HEK293 (cell line): Measurements from ENCODE around the gene RAE1.

ENCODE experiments used
- CTCF ChIA-PET: fragments of 350-600 bp; formaldehyde crosslinking; extraction: SDS; loops from one replicate; lab custom pipeline; 2021; ENCODE audit warnings: antibody characterized with exemption; lab: Yijun Ruan, JAX
- POLR2A ChIA-PET: fragments of 300-600 bp; formaldehyde crosslinking; extraction: SDS; loops from one replicate; lab custom pipeline; 2020; ENCODE audit warnings: antibody characterized with exemption, inconsistent platforms; lab: Yijun Ruan, JAX
- H3K27ac ChIP-seq: fragments of 200-500 bp; sonication (Bioruptor generic); 2 replicates; pipeline ENCODE4 v1.5.1; 2014; ENCODE audit warnings: low read depth, low read length, control low read depth, inconsistent platforms; ENCODE audit errors: extremely low read depth
- H3K36me3 ChIP-seq, 2 experiments: fragments of 200-500 bp in 1 of 2; sonication (Bioruptor generic) in 1 of 2; 1 replicate in 1 of 2; 2 replicates in 1 of 2; pipeline ENCODE4 v1.5.1; 2014 to 2017; ENCODE audit warnings: inconsistent platforms in 2 of 2, low read length in 2 of 2; ENCODE audit not compliant: control insufficient read depth in 2 of 2, insufficient read depth in 1 of 2
- H3K4me1 ChIP-seq: fragments of 200-500 bp; sonication (Bioruptor generic); 2 replicates; pipeline ENCODE4 v1.5.1; 2014; ENCODE audit warnings: mild to moderate bottlenecking, low read length, inconsistent platforms; ENCODE audit not compliant: control insufficient read depth, insufficient read depth
- H3K4me3 ChIP-seq: 2 replicates; pipeline ENCODE4 v1.5.1; 2011; ENCODE audit warnings: low read depth, mild to moderate bottlenecking, control low read depth, low read length, moderate library complexity
- H3K9me3 ChIP-seq: fragments of 200-500 bp; sonication (Bioruptor generic); 2 replicates; pipeline ENCODE4 v1.5.1; 2014; ENCODE audit warnings: low read depth, low read length, inconsistent platforms; ENCODE audit not compliant: control insufficient read depth, insufficient read depth
- ATF2 ChIP-seq: fragments of 450-650 bp; formaldehyde crosslinking; IDR thresholded peaks from 2 replicates; pipeline ENCODE4 v1.5.1; 2016; ENCODE audit warnings: missing biosample characterization, missing genetic modification characterization, low read depth
- GLIS1 ChIP-seq: fragments of 450-650 bp; formaldehyde crosslinking; IDR thresholded peaks from 2 replicates; pipeline ENCODE4 v1.5.1; 2016; ENCODE audit warnings: missing biosample characterization, missing genetic modification characterization
- GLIS2 ChIP-seq: fragments of 450-650 bp; formaldehyde crosslinking; IDR thresholded peaks from 2 replicates; pipeline ENCODE4 v1.5.1; 2016; ENCODE audit warnings: missing biosample characterization, missing genetic modification characterization
- HIC1 ChIP-seq: fragments of 450-650 bp; formaldehyde crosslinking; IDR thresholded peaks from 2 replicates; pipeline ENCODE4 v1.5.1; 2016; ENCODE audit warnings: missing biosample characterization, missing genetic modification characterization
- KLF1 ChIP-seq: fragments of 450-650 bp; formaldehyde crosslinking; IDR thresholded peaks from 2 replicates; pipeline ENCODE4 v1.5.1; 2016; ENCODE audit warnings: missing biosample characterization, missing genetic modification characterization
- KLF16 ChIP-seq: fragments of 450-650 bp; formaldehyde crosslinking; IDR thresholded peaks from 2 replicates; pipeline ENCODE4 v1.5.1; 2017; ENCODE audit warnings: missing biosample characterization, missing genetic modification characterization
- KLF9 ChIP-seq: fragments of 450-650 bp; formaldehyde crosslinking; IDR thresholded peaks from 2 replicates; pipeline ENCODE4 v1.5.1; 2016; ENCODE audit warnings: missing biosample characterization, missing genetic modification characterization, low read depth
- OSR2 ChIP-seq: fragments of 450-650 bp; formaldehyde crosslinking; IDR thresholded peaks from 2 replicates; pipeline ENCODE4 v1.5.1; 2016; ENCODE audit warnings: missing biosample characterization, missing genetic modification characterization
- OVOL3 ChIP-seq: fragments of 450-650 bp; formaldehyde crosslinking; IDR thresholded peaks from 2 replicates; pipeline ENCODE4 v1.5.1; 2016; ENCODE audit warnings: missing biosample characterization, missing genetic modification characterization
- SP3 ChIP-seq: fragments of 450-650 bp; formaldehyde crosslinking; IDR thresholded peaks from 2 replicates; pipeline ENCODE4 v1.5.1; 2016; ENCODE audit warnings: missing biosample characterization, missing genetic modification characterization
- ZBTB26 ChIP-seq: fragments of 450-650 bp; formaldehyde crosslinking; optimal IDR thresholded peaks from 2 replicates; pipeline ENCODE3; 2016; ENCODE audit warnings: missing biosample characterization, mild to moderate bottlenecking, missing genetic modification characterization
- ZBTB8A ChIP-seq: fragments of 450-650 bp; formaldehyde crosslinking; IDR thresholded peaks from 2 replicates; pipeline ENCODE4 v1.5.1; 2016; ENCODE audit warnings: missing biosample characterization, missing genetic modification characterization
- ZNF10 ChIP-seq: fragments of 450-650 bp; formaldehyde crosslinking; IDR thresholded peaks from 2 replicates; pipeline ENCODE4 v1.5.1; 2017; ENCODE audit warnings: missing biosample characterization, missing genetic modification characterization
- ZNF2 ChIP-seq: fragments of 450-650 bp; formaldehyde crosslinking; IDR thresholded peaks from 2 replicates; pipeline ENCODE4 v1.5.1; 2016; ENCODE audit warnings: missing biosample characterization, missing genetic modification characterization
- ZNF24 ChIP-seq: fragments of 450-650 bp; formaldehyde crosslinking; IDR thresholded peaks from 2 replicates; pipeline ENCODE4 v1.5.1; 2016; ENCODE audit warnings: missing biosample characterization, missing genetic modification characterization
- ZNF324 ChIP-seq: fragments of 450-650 bp; formaldehyde crosslinking; IDR thresholded peaks from 2 replicates; pipeline ENCODE4 v1.5.1; 2016; ENCODE audit warnings: missing biosample characterization, missing genetic modification characterization
- ZNF544 ChIP-seq: fragments of 450-650 bp; formaldehyde crosslinking; IDR thresholded peaks from 2 replicates; pipeline ENCODE4 v1.5.0; 2017; ENCODE audit warnings: missing biosample characterization, missing genetic modification characterization
- ZNF629 ChIP-seq: fragments of 450-650 bp; formaldehyde crosslinking; IDR thresholded peaks from 2 replicates; pipeline ENCODE4 v1.5.1; 2017; ENCODE audit warnings: missing biosample characterization, missing genetic modification characterization
- ZNF768 ChIP-seq: fragments of 450-650 bp; formaldehyde crosslinking; IDR thresholded peaks from 2 replicates; pipeline ENCODE4 v1.5.1; 2018; ENCODE audit warnings: missing biosample characterization, mild to moderate bottlenecking, missing genetic modification characterization
- ZSCAN30 ChIP-seq: fragments of 450-650 bp; IDR thresholded peaks from 2 replicates; pipeline ENCODE4 v1.5.1; 2018; ENCODE audit warnings: missing biosample characterization, mild to moderate bottlenecking, missing genetic modification characterization, moderate library complexity
- ZXDB ChIP-seq: fragments of 450-650 bp; formaldehyde crosslinking; IDR thresholded peaks from 2 replicates; pipeline ENCODE4 v1.5.1; 2016; ENCODE audit warnings: missing biosample characterization, missing genetic modification characterization
- TF ChIP-seq, protein P1 (sequence below): fragments of 450-650 bp; formaldehyde crosslinking; conservative IDR thresholded peaks from 2 replicates; pipeline ENCODE4 v1.5.1; 2016; ENCODE audit warnings: low read depth, missing biosample characterization, missing genetic modification characterization
- TF ChIP-seq, protein P2 (sequence below): fragments of 450-650 bp; formaldehyde crosslinking; IDR thresholded peaks from 2 replicates; pipeline ENCODE4 v1.5.1; 2016; ENCODE audit warnings: missing biosample characterization, missing genetic modification characterization

RAE1 gene, protein sequence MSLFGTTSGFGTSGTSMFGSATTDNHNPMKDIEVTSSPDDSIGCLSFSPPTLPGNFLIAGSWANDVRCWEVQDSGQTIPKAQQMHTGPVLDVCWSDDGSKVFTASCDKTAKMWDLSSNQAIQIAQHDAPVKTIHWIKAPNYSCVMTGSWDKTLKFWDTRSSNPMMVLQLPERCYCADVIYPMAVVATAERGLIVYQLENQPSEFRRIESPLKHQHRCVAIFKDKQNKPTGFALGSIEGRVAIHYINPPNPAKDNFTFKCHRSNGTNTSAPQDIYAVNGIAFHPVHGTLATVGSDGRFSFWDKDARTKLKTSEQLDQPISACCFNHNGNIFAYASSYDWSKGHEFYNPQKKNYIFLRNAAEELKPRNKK

GRCh38 chr20:57351042-57351783, at the start of gene RAE1:
Gene RAE1, plus strand, starts transcription at chr20:57351255. Its CDS starts 2,784 bp downstream, at chr20:57354039.
- ChIA-PET POLR2A (interaction anchor here (0.6 kb wide), 1 partner anchor 49 kb away, joined by 6 read pairs; no protein-coding TSS in a partner anchor), CTCF (interaction anchor here (1.8 to 11.9 kb wide), 2 partner anchors 30 to 258 kb away, joined by 5 to 165 read pairs; no protein-coding TSS in a partner anchor)
- H3K4me1 ChIP-seq = no peaks in the 10 kb centered on the region
- H3K9me3 ChIP-seq = no peaks in the 10 kb centered on the region
- H3K4me3 ChIP-seq = peak within 1 kb of the TSS; percentile 91
- H3K27ac ChIP-seq = peak within 1 kb of the TSS; percentile 85
- H3K36me3 ChIP-seq = peaks cover 0 to 19% of the 10 kb centered on the region in 2 experiments; a peak in 2 of 3 replicates
- peak; percentile 89 for TF ChIP-seq GLIS1
- peak; percentile 68 for TF ChIP-seq GLIS2 (tag by site-specific recombination)
- TF ChIP-seq KLF16 (tag by site-specific recombination) = 0 out of 2 replicates have a peak, but pooled peaks have one; percentile 76
- peak; percentile 51; the same call in 1 of the 2 replicates for TF ChIP-seq ZNF24 (tag by site-specific recombination)
- TF ChIP-seq ZNF2 (tag by site-specific recombination) = peak; percentile 63; the same call in 1 of the 2 replicates
- TF ChIP-seq OVOL3 (tag by site-specific recombination) = no peak
- peak; percentile 30; the same call in 1 of the 2 replicates for TF ChIP-seq ZNF10 (tag by site-specific recombination)
- peak; percentile 32; the same call in 1 of the 2 replicates for TF ChIP-seq ZBTB8A (tag by site-specific recombination)
- no peak for TF ChIP-seq HIC1 (tag by site-specific recombination)
- TF ChIP-seq KLF1 (tag by site-specific recombination) = 0 out of 2 replicates have a peak, but pooled peaks have one; percentile 5
- peak; percentile 80 for TF ChIP-seq ZXDB (tag by site-specific recombination)
- no peak for TF ChIP-seq ZNF768
- TF ChIP-seq OSR2 (tag by site-specific recombination) = peak; percentile 67
- 0 out of 2 replicates have a peak, but pooled peaks have one; percentile 36 for TF ChIP-seq ZNF324 (tag by site-specific recombination)
- TF ChIP-seq ZSCAN30 = 0 out of 2 replicates have a peak, but pooled peaks have one; percentile 73
- 0 out of 2 replicates have a peak, but pooled peaks have one; percentile 34 for TF ChIP-seq SP3 (tag by site-specific recombination)
- peak; percentile 58 for TF ChIP-seq ZNF629 (tag by site-specific recombination)
- TF ChIP-seq, protein P1, sequence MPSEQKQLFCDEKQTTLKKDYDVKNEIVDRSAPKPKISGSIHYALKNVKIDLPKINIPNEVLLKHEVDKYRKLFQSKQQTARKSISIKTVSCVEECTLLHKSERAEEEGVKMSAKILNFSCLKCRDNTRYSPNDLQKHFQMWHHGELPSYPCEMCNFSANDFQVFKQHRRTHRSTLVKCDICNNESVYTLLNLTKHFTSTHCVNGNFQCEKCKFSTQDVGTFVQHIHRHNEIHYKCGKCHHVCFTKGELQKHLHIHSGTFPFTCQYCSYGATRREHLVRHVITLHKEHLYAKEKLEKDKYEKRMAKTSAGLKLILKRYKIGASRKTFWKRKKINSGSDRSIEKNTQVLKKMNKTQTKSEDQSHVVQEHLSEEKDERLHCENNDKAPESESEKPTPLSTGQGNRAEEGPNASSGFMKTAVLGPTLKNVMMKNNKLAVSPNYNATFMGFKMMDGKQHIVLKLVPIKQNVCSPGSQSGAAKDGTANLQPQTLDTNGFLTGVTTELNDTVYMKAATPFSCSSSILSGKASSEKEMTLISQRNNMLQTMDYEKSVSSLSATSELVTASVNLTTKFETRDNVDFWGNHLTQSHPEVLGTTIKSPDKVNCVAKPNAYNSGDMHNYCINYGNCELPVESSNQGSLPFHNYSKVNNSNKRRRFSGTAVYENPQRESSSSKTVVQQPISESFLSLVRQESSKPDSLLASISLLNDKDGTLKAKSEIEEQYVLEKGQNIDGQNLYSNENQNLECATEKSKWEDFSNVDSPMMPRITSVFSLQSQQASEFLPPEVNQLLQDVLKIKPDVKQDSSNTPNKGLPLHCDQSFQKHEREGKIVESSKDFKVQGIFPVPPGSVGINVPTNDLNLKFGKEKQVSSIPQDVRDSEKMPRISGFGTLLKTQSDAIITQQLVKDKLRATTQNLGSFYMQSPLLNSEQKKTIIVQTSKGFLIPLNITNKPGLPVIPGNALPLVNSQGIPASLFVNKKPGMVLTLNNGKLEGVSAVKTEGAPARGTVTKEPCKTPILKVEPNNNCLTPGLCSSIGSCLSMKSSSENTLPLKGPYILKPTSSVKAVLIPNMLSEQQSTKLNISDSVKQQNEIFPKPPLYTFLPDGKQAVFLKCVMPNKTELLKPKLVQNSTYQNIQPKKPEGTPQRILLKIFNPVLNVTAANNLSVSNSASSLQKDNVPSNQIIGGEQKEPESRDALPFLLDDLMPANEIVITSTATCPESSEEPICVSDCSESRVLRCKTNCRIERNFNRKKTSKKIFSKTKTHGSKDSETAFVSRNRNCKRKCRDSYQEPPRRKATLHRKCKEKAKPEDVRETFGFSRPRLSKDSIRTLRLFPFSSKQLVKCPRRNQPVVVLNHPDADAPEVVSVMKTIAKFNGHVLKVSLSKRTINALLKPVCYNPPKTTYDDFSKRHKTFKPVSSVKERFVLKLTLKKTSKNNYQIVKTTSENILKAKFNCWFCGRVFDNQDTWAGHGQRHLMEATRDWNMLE (tag by site-specific recombination) = peak; percentile 71
- no peak for TF ChIP-seq ATF2
- TF ChIP-seq ZNF544 (tag by site-specific recombination) = no peak
- TF ChIP-seq, protein P2, sequence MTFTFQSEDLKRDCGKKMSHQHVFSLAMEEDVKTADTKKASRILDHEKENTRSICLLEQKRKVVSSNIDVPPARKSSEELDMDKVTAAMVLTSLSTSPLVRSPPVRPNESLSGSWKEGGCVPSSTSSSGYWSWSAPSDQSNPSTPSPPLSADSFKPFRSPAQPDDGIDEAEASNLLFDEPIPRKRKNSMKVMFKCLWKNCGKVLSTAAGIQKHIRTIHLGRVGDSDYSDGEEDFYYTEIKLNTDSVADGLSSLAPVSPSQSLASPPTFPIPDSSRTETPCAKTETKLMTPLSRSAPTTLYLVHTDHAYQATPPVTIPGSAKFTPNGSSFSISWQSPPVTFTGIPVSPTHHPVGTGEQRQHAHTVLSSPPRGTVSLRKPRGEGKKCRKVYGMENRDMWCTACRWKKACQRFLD (tag by site-specific recombination) = no peak
- peak; percentile 49; the same call in 1 of the 2 replicates for TF ChIP-seq KLF9 (tag by site-specific recombination)
- TF ChIP-seq ZBTB26 (tag by site-specific recombination) = peak; percentile 99
